Keratinocyte (primary cell): Measurements from ENCODE around the gene KCNJ6. TPM values are rescaled to one million over a fixed set of nuclear protein-coding genes. Genes with fewer than 3 reads are reported as not detected.

ENCODE experiments used
- DNase-seq: peaks from one replicate; pipeline ENCODE4 v3.0.0-alpha.2; 2011; ENCODE audit warnings: low read depth, missing footprints, low spot score
- FAIRE-seq: peaks from 2 replicates; lab custom pipeline; 2011; peaks lifted over from hg19 to GRCh38; lab: Jason Lieb, UNC
- H2AFZ ChIP-seq: 2 replicates; pipeline ENCODE4 v1.6.0; 2012; ENCODE audit warnings: low read length, control low read depth, inconsistent platforms; ENCODE audit not compliant: control insufficient read depth
- H3K27ac ChIP-seq: 2 replicates; pipeline ENCODE4 v1.5.1; 2011; ENCODE audit warnings: low read length; ENCODE audit not compliant: control insufficient read depth, insufficient read depth
- H3K27me3 ChIP-seq: 3 replicates; pipeline ENCODE4 v1.6.0; 2011; ENCODE audit warnings: low read length; ENCODE audit not compliant: control insufficient read depth, insufficient read depth; ENCODE audit errors: extremely low read depth
- H3K36me3 ChIP-seq, 2 experiments: 2 replicates in 1 of 2; 3 replicates in 1 of 2; pipeline ENCODE4 v1.5.1; 2011; ENCODE audit warnings: low read length in 2 of 2, mild to moderate bottlenecking in 1 of 2; ENCODE audit not compliant: control insufficient read depth in 2 of 2, insufficient read depth in 2 of 2; ENCODE audit errors: extremely low read depth in 1 of 2
- H3K4me1 ChIP-seq: 3 replicates; pipeline ENCODE4 v1.5.1; 2011; ENCODE audit warnings: low read length; ENCODE audit not compliant: control insufficient read depth, insufficient read depth; ENCODE audit errors: extremely low read depth
- H3K4me2 ChIP-seq: 3 replicates; pipeline ENCODE4 v1.6.0; 2011; ENCODE audit warnings: low read depth, low read length; ENCODE audit not compliant: control insufficient read depth, insufficient read depth; ENCODE audit errors: extremely low read depth
- H3K4me3 ChIP-seq, 3 experiments: fragments of 200-600 bp in 1 of 3; sonication (generic) in 1 of 3; 2 replicates in 2 of 3; 3 replicates in 1 of 3; pipeline ENCODE4 v1.5.1; 2011 to 2016; ENCODE audit warnings: low read length in 3 of 3, mild to moderate bottlenecking in 3 of 3, control low read depth in 2 of 3, inconsistent platforms in 1 of 3, low read depth in 1 of 3, mixed read lengths in 1 of 3, mixed run types in 1 of 3, moderate library complexity in 1 of 3; ENCODE audit not compliant: control insufficient read depth in 2 of 3, insufficient read depth in 2 of 3; ENCODE audit errors: extremely low read depth in 1 of 3
- H3K79me2 ChIP-seq: 2 replicates; pipeline ENCODE4 v1.6.0; 2012; ENCODE audit warnings: low read length; ENCODE audit not compliant: control insufficient read depth, insufficient read depth
- H3K9ac ChIP-seq: 3 replicates; pipeline ENCODE4 v1.6.0; 2011; ENCODE audit warnings: low read length; ENCODE audit not compliant: control insufficient read depth, insufficient read depth; ENCODE audit errors: extremely low read depth
- H3K9me1 ChIP-seq: 3 replicates; pipeline ENCODE4 v1.6.0; 2011; ENCODE audit warnings: low read length; ENCODE audit not compliant: control insufficient read depth, insufficient read depth; ENCODE audit errors: extremely low read depth
- H3K9me3 ChIP-seq: 2 replicates; pipeline ENCODE4 v1.5.1; 2012; ENCODE audit warnings: low read depth, low read length; ENCODE audit not compliant: control insufficient read depth
- H4K20me1 ChIP-seq: 3 replicates; pipeline ENCODE4 v1.6.0; 2011; ENCODE audit warnings: low read length; ENCODE audit not compliant: control insufficient read depth, insufficient read depth; ENCODE audit errors: extremely low read depth
- EZH2 ChIP-seq: IDR thresholded peaks from one replicate; pipeline ENCODE4 v1.6.1; 2012; ENCODE audit warnings: inconsistent platforms, mild to moderate bottlenecking, low read length, moderate library complexity
- dilution Hi-C: fragments of 300-500 bp; cut with MboI; formaldehyde crosslinking; loops from one replicate; pipeline ENCODE4 v1.7.0; 2020; ENCODE audit warnings: low sequenced_read_pairs; ENCODE audit not compliant: extremely low pct_ligation_motif_present
- polyA plus RNA-seq, 5 experiments: library from polyadenylated mRNA; depleted of rRNA in 3 of 5; stranded (reverse) in 3 of 5; stranded (forward) in 1 of 5; unstranded in 1 of 5; fragments of >200 nt; gene quantifications; 1 replicate in 1 of 5; 2 replicates in 3 of 5; 3 replicates in 1 of 5; pipeline versions ENCODE4 v1.2.1 to v1.2.3, GENCODE V29; 2011 to 2012; ENCODE audit warnings: missing spikeins in 2 of 5, low read depth in 1 of 5, low replicate concordance in 1 of 5
- TF ChIP-seq, protein P1 (sequence below), 3 experiments: IDR thresholded peaks in 1 of 3; conservative IDR thresholded peaks in 1 of 3; optimal IDR thresholded peaks in 1 of 3; 2 replicates in 2 of 3; 3 replicates in 1 of 3; pipeline versions ENCODE3 to v1.5.1; 2011; ENCODE audit warnings: low read length in 3 of 3, mild to moderate bottlenecking in 3 of 3, moderate library complexity in 2 of 3, control low read depth in 1 of 3, inconsistent platforms in 1 of 3; ENCODE audit not compliant: insufficient read depth in 2 of 3; ENCODE audit errors: extremely low read depth in 1 of 3

KCNJ6 gene
- polyA plus RNA-seq, 1 donor (not counting 4 experiments of a cell fraction or from before 2014, with no cell fraction given), result not detected

DNA sequence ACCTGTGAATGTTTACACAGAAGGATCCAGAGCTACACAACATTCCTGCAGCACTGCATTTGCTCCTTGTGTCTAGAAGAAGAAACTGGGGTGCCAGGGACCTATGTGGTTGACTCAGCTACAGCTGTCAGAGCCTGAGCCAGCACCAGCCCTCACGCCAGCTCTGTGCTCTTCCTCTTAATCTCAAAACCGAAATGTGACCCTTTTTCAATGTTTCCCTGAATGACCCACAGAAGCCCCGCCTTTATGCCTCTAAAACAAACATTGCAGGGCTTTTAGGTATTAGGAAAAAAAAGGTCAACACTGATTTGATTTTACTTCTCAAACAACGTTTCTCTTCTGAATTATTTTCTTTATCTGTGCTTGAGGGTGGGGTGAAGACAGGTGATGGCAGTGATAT, 289.2 kb downstream of the KCNJ6 start:
- H4K20me1 ChIP-seq, result no peaks in the 10 kb centered on the region
- H3K4me1 ChIP-seq, result peaks cover 12% of the 10 kb centered on the region
- no peaks in the 10 kb centered on the region for H3K79me2 ChIP-seq
- no peak for DNase-seq
- H3K4me3 ChIP-seq, result no peak overlapping the region
- no peaks in the 10 kb centered on the region for H3K9me3 ChIP-seq
- H3K4me2 ChIP-seq, result no peak overlapping the region
- no peaks in the 10 kb centered on the region for H3K9me1 ChIP-seq
- TF ChIP-seq, protein P1, sequence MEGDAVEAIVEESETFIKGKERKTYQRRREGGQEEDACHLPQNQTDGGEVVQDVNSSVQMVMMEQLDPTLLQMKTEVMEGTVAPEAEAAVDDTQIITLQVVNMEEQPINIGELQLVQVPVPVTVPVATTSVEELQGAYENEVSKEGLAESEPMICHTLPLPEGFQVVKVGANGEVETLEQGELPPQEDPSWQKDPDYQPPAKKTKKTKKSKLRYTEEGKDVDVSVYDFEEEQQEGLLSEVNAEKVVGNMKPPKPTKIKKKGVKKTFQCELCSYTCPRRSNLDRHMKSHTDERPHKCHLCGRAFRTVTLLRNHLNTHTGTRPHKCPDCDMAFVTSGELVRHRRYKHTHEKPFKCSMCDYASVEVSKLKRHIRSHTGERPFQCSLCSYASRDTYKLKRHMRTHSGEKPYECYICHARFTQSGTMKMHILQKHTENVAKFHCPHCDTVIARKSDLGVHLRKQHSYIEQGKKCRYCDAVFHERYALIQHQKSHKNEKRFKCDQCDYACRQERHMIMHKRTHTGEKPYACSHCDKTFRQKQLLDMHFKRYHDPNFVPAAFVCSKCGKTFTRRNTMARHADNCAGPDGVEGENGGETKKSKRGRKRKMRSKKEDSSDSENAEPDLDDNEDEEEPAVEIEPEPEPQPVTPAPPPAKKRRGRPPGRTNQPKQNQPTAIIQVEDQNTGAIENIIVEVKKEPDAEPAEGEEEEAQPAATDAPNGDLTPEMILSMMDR (optimal IDR thresholded peaks at IDR 0.05 in 1 of 3, IDR thresholded peaks at IDR 0.05 in 1 of 3, conservative IDR thresholded peaks at IDR 0.05 in 1 of 3; ENCODE audit: extremely low read depth in 1 of 3, insufficient read depth in 2 of 3, low read length in 3 of 3), result no peak
- TF ChIP-seq EZH2, result no peak
- FAIRE-seq, result no peak
- H3K36me3 ChIP-seq, result no peaks in the 10 kb centered on the region
- H3K9ac ChIP-seq, result no peak overlapping the region
- H2AFZ ChIP-seq, result no peak overlapping the region
- no peak overlapping the region for H3K27ac ChIP-seq
- dilution Hi-C loops, result no loop called here
- H3K27me3 ChIP-seq, result no peaks in the 10 kb centered on the region

DNA sequence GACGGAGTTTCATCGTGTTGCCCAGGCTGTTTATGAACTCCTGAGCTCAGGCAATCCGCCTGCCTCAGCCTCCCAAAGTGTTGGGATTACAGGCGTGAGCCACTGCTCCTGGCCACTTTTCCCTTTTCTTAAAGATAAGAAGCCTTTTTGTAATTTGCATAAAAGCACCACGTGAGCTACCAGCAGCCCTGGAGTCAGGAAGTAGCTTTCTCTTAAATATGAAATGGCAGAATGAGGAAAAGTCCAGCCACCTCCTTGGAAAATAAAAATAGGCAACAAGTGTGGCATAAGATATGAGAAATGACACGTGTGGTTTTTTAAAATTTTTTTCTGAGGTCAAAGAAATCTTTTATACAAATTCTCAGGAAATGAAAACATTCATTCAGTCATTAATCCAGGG, 289.9 kb downstream of the KCNJ6 start:
- H3K9me3 ChIP-seq, result no peaks in the 10 kb centered on the region
- FAIRE-seq (no peak), DNase-seq (no peak)
- no peak overlapping the region for H3K4me3 ChIP-seq
- H3K9ac ChIP-seq, result no peak overlapping the region
- no peak for TF ChIP-seq EZH2
- TF ChIP-seq, protein P1 (optimal IDR thresholded peaks at IDR 0.05 in 1 of 3, IDR thresholded peaks at IDR 0.05 in 1 of 3, conservative IDR thresholded peaks at IDR 0.05 in 1 of 3; ENCODE audit: extremely low read depth in 1 of 3, insufficient read depth in 2 of 3, low read length in 3 of 3), result no peak
- dilution Hi-C loops, result no loop called here
- H3K4me1 ChIP-seq, result peaks cover 6% of the 10 kb centered on the region
- H3K4me2 ChIP-seq, result no peak overlapping the region
- no peaks in the 10 kb centered on the region for H3K27me3 ChIP-seq
- H3K79me2 ChIP-seq, result no peaks in the 10 kb centered on the region
- H3K36me3 ChIP-seq, result no peaks in the 10 kb centered on the region
- H4K20me1 ChIP-seq, result no peaks in the 10 kb centered on the region
- H2AFZ ChIP-seq, result no peak overlapping the region
- H3K9me1 ChIP-seq, result no peaks in the 10 kb centered on the region
- no peak overlapping the region for H3K27ac ChIP-seq
